ENCODE measurements around the gene LRRIQ4.

Gene LRRIQ4

GRCh38 chr3:169836078-169836941 is 23.6 kb downstream of the LRRIQ4 start:
- TF ChIP-seq POU6F1 (CRISPR knock-in tag; IDR thresholded peaks at IDR 0.05; ENCODE audit: borderline replicate concordance, low read depth) = no peak
- TF ChIP-seq ZNF70 (CRISPR knock-in tag; IDR thresholded peaks at IDR 0.05) = no peak
- no peak for TF ChIP-seq CSDC2 (CRISPR knock-in tag; IDR thresholded peaks at IDR 0.05)
- TF ChIP-seq TOX (CRISPR knock-in tag; IDR thresholded peaks at IDR 0.05; ENCODE audit: borderline replicate concordance) = no peak
- no peak for TF ChIP-seq ZNF565 (CRISPR knock-in tag; conservative IDR thresholded peaks at IDR 0.05; ENCODE audit: low read depth)
- TF ChIP-seq SNAI2 (CRISPR knock-in tag; IDR thresholded peaks at IDR 0.05) = no peak
- no peak for TF ChIP-seq ISL1 (CRISPR knock-in tag; IDR thresholded peaks at IDR 0.05)
- no peak for TF ChIP-seq GLIS3 (CRISPR knock-in tag; IDR thresholded peaks at IDR 0.05)
- no peak for TF ChIP-seq TSHZ2 (CRISPR knock-in tag; IDR thresholded peaks at IDR 0.05)
- TF ChIP-seq OSR1 (CRISPR knock-in tag; IDR thresholded peaks at IDR 0.05) = no peak
- TF ChIP-seq ESRRG (CRISPR knock-in tag; IDR thresholded peaks at IDR 0.05) = no peak
- TF ChIP-seq CSRNP3 (CRISPR knock-in tag; IDR thresholded peaks at IDR 0.05) = no peak
- no peak for TF ChIP-seq BACH2 (CRISPR knock-in tag; IDR thresholded peaks at IDR 0.05; ENCODE audit: borderline replicate concordance)
- TF ChIP-seq RARB (CRISPR knock-in tag; IDR thresholded peaks at IDR 0.05) = no peak
- no peak for TF ChIP-seq PPARA (CRISPR knock-in tag; IDR thresholded peaks at IDR 0.05; ENCODE audit: borderline replicate concordance)
- no peak for TF ChIP-seq ZFP30 (CRISPR knock-in tag; IDR thresholded peaks at IDR 0.05)
- TF ChIP-seq ZC3H10 (CRISPR knock-in tag; IDR thresholded peaks at IDR 0.05) = no peak
- no peak for TF ChIP-seq ARNTL (CRISPR knock-in tag; IDR thresholded peaks at IDR 0.05; ENCODE audit: borderline replicate concordance, low read depth)
- TF ChIP-seq PATZ1 (CRISPR knock-in tag; IDR thresholded peaks at IDR 0.05; ENCODE audit: borderline replicate concordance) = no peak
- ATAC-seq = no peak

- no peak for ATAC-seq
- TF ChIP-seq TSHZ2 (CRISPR knock-in tag; IDR thresholded peaks at IDR 0.05) = no peak
- TF ChIP-seq CREB5 (CRISPR knock-in tag; IDR thresholded peaks at IDR 0.05; ENCODE audit: low read depth) = no peak
- TF ChIP-seq TOX (CRISPR knock-in tag; IDR thresholded peaks at IDR 0.05; ENCODE audit: borderline replicate concordance) = no peak
- no peak for TF ChIP-seq RARB (CRISPR knock-in tag; IDR thresholded peaks at IDR 0.05)
- TF ChIP-seq POU6F1 (CRISPR knock-in tag; IDR thresholded peaks at IDR 0.05; ENCODE audit: borderline replicate concordance, low read depth) = no peak
- TF ChIP-seq ESRRG (CRISPR knock-in tag; IDR thresholded peaks at IDR 0.05) = no peak
- TF ChIP-seq ZC3H10 (CRISPR knock-in tag; IDR thresholded peaks at IDR 0.05) = no peak
- TF ChIP-seq ZFP30 (CRISPR knock-in tag; IDR thresholded peaks at IDR 0.05) = no peak
- no peak for TF ChIP-seq TCF4 (CRISPR knock-in tag; IDR thresholded peaks at IDR 0.05; ENCODE audit: borderline replicate concordance)
- TF ChIP-seq PATZ1 (CRISPR knock-in tag; IDR thresholded peaks at IDR 0.05; ENCODE audit: borderline replicate concordance) = no peak
Observed at GRCh38 chr3:169836942-169837275, 24.2 kb downstream of the LRRIQ4 start.
